Kidney epithelial cell (primary cell): ENCODE results near the gene FLNC. TPM values are rescaled to one million over a fixed set of nuclear protein-coding genes. Genes with fewer than 3 reads are reported as not detected.

Experiments used
- DNase-seq: peaks from one replicate; pipeline ENCODE4 v3.0.0-alpha.2; 2010; ENCODE audit warnings: low read depth
- H3K27me3 ChIP-seq: 2 replicates; pipeline ENCODE4 v1.6.0; 2011; ENCODE audit warnings: low read length; ENCODE audit not compliant: control insufficient read depth, insufficient read depth
- H3K36me3 ChIP-seq: 2 replicates; pipeline ENCODE4 v1.5.1; 2011; ENCODE audit warnings: low read length; ENCODE audit not compliant: control insufficient read depth, insufficient read depth
- H3K4me3 ChIP-seq: 2 replicates; pipeline ENCODE4 v1.5.1; 2011; ENCODE audit warnings: low read depth, mild to moderate bottlenecking, control low read depth, low read length
- total RNA-seq: library from RNA; depleted of rRNA; stranded (reverse); fragments of >200 nt; gene quantifications from 2 replicates; pipeline ENCODE4 v1.2.3, GENCODE V29; 2015
- TF ChIP-seq, protein P1 (sequence below): IDR thresholded peaks from 2 replicates; pipeline ENCODE4 v1.5.1; 2011; ENCODE audit warnings: mild to moderate bottlenecking, moderate library complexity, low read length, control low read depth, inconsistent platforms; ENCODE audit not compliant: insufficient read depth, poor library complexity, severe bottlenecking

FLNC gene
- total RNA-seq, 1 donor from 2014 or later: 243 TPM

DNA sequence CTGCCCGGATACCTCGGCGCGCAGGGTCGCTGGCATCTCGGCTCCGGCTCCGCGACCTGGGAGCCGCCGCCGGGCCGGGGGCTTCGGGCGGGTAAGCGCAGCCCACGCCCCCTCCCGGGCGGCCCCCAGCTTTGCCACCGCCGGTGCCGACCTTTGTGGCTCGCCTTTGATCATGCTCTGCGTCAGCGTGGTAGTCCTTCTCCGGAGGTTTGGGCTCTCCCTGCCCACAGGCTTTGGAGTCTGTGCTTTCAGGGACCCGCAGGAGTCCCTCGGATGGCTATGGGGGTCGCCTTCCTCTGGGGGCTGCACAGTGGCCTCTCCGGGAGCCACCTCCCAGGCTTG, 39.7 kb downstream of the FLNC start:
- Histone ChIP-seq H3K27me3 (peaks cover 20% of the 10 kb centered on the region), H3K4me3 (peak overlapping the region; percentile 38), H3K36me3 (no peaks in the 10 kb centered on the region)
- TF ChIP-seq, protein P1, sequence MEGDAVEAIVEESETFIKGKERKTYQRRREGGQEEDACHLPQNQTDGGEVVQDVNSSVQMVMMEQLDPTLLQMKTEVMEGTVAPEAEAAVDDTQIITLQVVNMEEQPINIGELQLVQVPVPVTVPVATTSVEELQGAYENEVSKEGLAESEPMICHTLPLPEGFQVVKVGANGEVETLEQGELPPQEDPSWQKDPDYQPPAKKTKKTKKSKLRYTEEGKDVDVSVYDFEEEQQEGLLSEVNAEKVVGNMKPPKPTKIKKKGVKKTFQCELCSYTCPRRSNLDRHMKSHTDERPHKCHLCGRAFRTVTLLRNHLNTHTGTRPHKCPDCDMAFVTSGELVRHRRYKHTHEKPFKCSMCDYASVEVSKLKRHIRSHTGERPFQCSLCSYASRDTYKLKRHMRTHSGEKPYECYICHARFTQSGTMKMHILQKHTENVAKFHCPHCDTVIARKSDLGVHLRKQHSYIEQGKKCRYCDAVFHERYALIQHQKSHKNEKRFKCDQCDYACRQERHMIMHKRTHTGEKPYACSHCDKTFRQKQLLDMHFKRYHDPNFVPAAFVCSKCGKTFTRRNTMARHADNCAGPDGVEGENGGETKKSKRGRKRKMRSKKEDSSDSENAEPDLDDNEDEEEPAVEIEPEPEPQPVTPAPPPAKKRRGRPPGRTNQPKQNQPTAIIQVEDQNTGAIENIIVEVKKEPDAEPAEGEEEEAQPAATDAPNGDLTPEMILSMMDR: no peak
- no peak for DNase-seq

DNA sequence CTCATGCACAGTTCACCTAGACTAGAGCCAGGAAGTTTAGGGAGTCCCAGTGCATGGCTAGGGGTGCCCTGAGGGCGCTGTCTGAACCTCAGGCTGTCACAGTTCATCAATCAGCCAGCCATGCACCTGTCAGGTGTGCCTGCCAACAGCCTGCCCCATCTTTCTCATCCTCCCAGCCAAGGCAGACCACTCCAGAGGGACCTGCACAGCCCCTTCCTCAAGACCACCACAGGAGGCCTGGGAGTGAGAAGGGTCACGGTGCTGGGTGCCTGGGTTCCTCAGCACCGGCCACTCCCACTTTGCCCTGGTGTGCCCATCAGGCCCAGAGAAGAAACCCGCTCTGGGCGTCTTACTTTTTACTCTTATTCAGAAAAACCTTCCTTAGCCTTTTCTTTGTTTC, 40.8 kb downstream of the FLNC start:
- TF ChIP-seq, protein P1: no peak
- no peak overlapping the region for H3K4me3 ChIP-seq
- H3K27me3 ChIP-seq: peaks cover 20% of the 10 kb centered on the region
- H3K36me3 ChIP-seq: no peaks in the 10 kb centered on the region
- no peak for DNase-seq

DNA sequence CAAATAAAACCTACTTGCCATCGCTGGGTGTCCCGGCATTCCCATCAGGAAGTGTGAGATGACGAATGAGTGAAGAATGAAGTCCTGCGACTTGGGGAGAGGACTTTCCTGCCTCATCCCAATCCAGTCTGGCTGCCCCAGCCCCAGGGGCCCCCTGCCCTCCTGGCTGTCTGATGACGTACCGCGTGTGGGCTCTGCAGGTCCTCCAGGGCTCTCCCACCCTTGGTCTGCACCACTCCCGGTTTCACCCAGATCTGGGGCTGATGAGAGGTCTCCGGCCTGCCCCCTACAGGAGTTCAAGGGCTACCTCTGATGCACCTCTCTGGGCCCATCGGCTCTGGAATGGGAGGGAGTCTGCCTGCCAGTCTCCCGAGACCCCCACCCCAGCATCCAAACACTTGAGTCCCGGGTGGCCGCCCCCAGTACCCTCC, 42.2 kb downstream of the FLNC start:
- H3K4me3 ChIP-seq: no peak overlapping the region
- H3K36me3 ChIP-seq: no peaks in the 10 kb centered on the region
- peaks cover 20% of the 10 kb centered on the region for H3K27me3 ChIP-seq
- TF ChIP-seq, protein P1: no peak
- DNase-seq: no peak

DNA sequence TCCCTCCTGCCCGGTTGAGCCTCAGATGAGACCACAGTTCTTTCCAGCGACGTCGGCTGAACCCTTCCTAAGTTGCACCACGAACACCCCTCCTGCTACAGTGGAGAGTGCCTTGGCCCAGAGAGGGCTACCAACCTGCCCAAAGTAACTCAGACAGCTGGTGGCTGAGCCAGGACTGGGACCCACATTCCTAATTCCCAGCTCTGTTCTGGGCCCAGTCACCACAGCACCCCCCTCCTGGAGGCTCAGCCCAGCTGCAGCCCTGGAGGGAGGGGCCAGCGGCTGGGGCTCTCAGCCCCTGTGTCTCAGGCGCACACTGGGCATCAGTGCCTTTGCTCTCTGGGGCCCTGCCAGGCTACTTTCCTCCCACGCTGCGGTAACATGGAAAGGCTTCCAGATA, 43.0 kb downstream of the FLNC start:
- TF ChIP-seq, protein P1: no peak
- Histone ChIP-seq H3K4me3 (no peak overlapping the region), H3K36me3 (no peaks in the 10 kb centered on the region), H3K27me3 (peaks cover 20% of the 10 kb centered on the region)
- no peak for DNase-seq

DNA sequence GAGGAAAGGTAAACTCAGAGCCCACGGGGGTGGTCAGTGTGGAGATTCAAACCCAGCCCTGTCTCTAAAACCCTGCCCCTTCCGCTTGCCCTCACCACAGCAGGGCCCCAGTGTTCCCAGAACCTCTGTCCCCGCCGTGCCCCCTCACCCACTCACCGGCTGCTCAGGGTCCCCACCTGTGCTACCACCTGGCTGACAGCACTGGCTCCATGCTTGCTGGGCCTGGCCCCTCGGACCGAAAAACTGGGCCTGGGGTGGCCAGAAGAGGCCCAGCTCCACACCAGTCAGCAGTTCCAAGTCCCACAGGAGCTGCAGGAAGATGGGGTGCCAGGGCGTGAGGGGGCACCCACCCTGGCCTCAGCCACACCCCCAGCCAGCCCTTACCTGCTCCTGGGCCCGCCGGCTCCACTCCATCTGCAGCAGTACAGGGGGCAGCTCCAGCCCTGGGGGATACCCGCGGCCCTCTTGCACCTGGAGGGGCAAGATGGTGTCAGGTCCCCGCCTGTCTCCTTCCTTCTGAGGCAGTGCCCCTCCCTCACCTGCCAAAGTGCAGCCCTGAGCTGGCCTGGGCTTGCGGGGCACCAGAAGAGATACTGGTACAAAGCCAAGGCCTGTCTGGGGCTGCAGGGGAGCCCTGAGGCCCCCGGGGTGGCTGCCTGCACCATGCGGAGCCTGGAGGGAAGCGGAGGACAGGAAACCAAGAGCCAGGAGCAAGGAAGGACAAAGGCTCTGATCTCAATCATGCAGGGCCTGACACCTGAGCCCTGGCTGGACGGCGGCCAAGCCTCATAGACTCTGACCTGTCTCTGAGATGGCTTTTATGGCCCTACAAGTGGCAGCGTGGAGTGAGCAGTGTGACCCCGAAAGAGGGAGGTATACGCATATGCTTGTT, 44.2 kb downstream of the FLNC start:
- TF ChIP-seq, protein P1: no peak

More for the DNA sequence above, 44.2 kb downstream of the FLNC start:
- Histone ChIP-seq H3K4me3 (no peak overlapping the region), H3K36me3 (no peaks in the 10 kb centered on the region), H3K27me3 (peaks cover 16% of the 10 kb centered on the region)
- DNase-seq: no peak
